ENCODE measurements around the gene SAP30BP. TPM values are rescaled to one million over a fixed set of nuclear protein-coding genes. Genes with fewer than 3 reads are reported as not detected.
A peak's percentile ranks its signal among the peaks of the same experiment; 100 is the strongest.

The SAP30BP gene
- total RNA-seq, 4 donors from 2014 or later: 67.0 to 104 (median 86.3) TPM

DNA sequence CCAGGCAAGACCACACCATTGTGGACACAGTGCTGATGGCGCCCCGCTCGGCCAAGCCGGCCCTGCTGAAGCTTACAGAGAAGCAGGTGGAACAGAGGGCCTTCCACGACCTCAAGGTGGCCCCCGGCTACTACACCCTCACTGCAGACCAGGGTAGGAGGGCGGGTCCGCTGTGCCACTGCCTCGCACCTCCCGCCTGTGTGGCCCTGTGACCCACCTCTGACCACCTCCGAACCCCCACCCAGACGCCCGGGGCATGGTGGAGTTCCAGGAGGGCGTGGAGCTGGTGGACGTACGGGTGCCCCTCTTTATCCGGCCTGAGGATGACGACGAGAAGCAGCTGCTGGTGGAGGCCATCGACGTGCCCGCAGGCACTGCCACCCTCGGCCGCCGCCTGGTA is 75.2 kb downstream of the SAP30BP start:
- Histone ChIP-seq H3K9me3 (no peaks in the 10 kb centered on the region), H3K4me3 (no peak overlapping the region), H3K36me3 (peaks cover 78% of the 10 kb centered on the region), H3K27ac (no peak overlapping the region), H3K4me1 (peaks cover 2% of the 10 kb centered on the region), H3K27me3 (no peaks in the 10 kb centered on the region)
- peak in 1 of 2 donors; percentile 66 for DNase-seq (ENCODE audit: low spot score in 2 of 2)
- WGBS: 94% methylated on average over 12 of the region's 25 CpGs
- TF ChIP-seq EP300 (IDR thresholded peaks at IDR 0.05) (no peak), POLR2A (IDR thresholded peaks at IDR 0.05) (no peak), POLR2AphosphoS5 (IDR thresholded peaks at IDR 0.05) (no peak)
- TF ChIP-seq, protein P1, sequence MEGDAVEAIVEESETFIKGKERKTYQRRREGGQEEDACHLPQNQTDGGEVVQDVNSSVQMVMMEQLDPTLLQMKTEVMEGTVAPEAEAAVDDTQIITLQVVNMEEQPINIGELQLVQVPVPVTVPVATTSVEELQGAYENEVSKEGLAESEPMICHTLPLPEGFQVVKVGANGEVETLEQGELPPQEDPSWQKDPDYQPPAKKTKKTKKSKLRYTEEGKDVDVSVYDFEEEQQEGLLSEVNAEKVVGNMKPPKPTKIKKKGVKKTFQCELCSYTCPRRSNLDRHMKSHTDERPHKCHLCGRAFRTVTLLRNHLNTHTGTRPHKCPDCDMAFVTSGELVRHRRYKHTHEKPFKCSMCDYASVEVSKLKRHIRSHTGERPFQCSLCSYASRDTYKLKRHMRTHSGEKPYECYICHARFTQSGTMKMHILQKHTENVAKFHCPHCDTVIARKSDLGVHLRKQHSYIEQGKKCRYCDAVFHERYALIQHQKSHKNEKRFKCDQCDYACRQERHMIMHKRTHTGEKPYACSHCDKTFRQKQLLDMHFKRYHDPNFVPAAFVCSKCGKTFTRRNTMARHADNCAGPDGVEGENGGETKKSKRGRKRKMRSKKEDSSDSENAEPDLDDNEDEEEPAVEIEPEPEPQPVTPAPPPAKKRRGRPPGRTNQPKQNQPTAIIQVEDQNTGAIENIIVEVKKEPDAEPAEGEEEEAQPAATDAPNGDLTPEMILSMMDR (IDR thresholded peaks at IDR 0.05): no peak

GRCh38 chr17:75743625-75744206 is 76.6 kb downstream of the SAP30BP start:
- Histone ChIP-seq H3K27ac (no peak overlapping the region), H3K27me3 (no peaks in the 10 kb centered on the region), H3K4me1 (peaks cover 5% of the 10 kb centered on the region), H3K4me3 (no peak overlapping the region), H3K36me3 (peaks cover 75% of the 10 kb centered on the region), H3K9me3 (no peaks in the 10 kb centered on the region)
- TF ChIP-seq POLR2A (IDR thresholded peaks at IDR 0.05): no peak
- TF ChIP-seq EP300 (IDR thresholded peaks at IDR 0.05): no peak
- TF ChIP-seq, protein P1 (IDR thresholded peaks at IDR 0.05): no peak
- no peak for TF ChIP-seq POLR2AphosphoS5 (IDR thresholded peaks at IDR 0.05)
- 97% methylated on average over 11 of the region's 25 CpGs for WGBS
- no peak for DNase-seq (ENCODE audit: low spot score in 2 of 2)

GRCh38 chr17:75748706-75749105 is 81.6 kb downstream of the SAP30BP start:
- WGBS: 77% methylated on average over 7 of the region's 9 CpGs
- TF ChIP-seq EP300 (IDR thresholded peaks at IDR 0.05): no peak
- TF ChIP-seq POLR2A (IDR thresholded peaks at IDR 0.05): no peak
- TF ChIP-seq POLR2AphosphoS5 (IDR thresholded peaks at IDR 0.05): no peak
- TF ChIP-seq, protein P1 (IDR thresholded peaks at IDR 0.05): no peak
- H3K27ac ChIP-seq: no peak overlapping the region
- peaks cover 77% of the 10 kb centered on the region for H3K36me3 ChIP-seq
- no peak overlapping the region for H3K4me3 ChIP-seq
- H3K27me3 ChIP-seq: no peaks in the 10 kb centered on the region
- H3K9me3 ChIP-seq: no peaks in the 10 kb centered on the region
- no peak for DNase-seq (ENCODE audit: low spot score in 2 of 2)
- peaks cover 30% of the 10 kb centered on the region for H3K4me1 ChIP-seq

GRCh38 chr17:75749545-75750389 is 82.6 kb downstream of the SAP30BP start:
- no peak overlapping the region for H3K4me3 ChIP-seq
- TF ChIP-seq, protein P1 (IDR thresholded peaks at IDR 0.05): peak; percentile 86 to 87
- TF ChIP-seq POLR2A (IDR thresholded peaks at IDR 0.05): no peak
- H3K27me3 ChIP-seq: no peaks in the 10 kb centered on the region
- peaks cover 78% of the 10 kb centered on the region for H3K36me3 ChIP-seq
- peaks cover 40% of the 10 kb centered on the region for H3K4me1 ChIP-seq
- H3K9me3 ChIP-seq: no peaks in the 10 kb centered on the region
- 40% methylated on average over 8 of the region's 20 CpGs for WGBS
- peak overlapping the region; percentile 4 for H3K27ac ChIP-seq
- DNase-seq (ENCODE audit: low spot score in 2 of 2): peak; percentile 94 to 95

- no peak for TF ChIP-seq POLR2A (IDR thresholded peaks at IDR 0.05)
- TF ChIP-seq, protein P1 (IDR thresholded peaks at IDR 0.05): no peak
- no peak for TF ChIP-seq EP300 (IDR thresholded peaks at IDR 0.05)
- no peak for TF ChIP-seq POLR2AphosphoS5 (IDR thresholded peaks at IDR 0.05)
- H3K36me3 ChIP-seq: peaks cover 73% of the 10 kb centered on the region
- H3K27me3 ChIP-seq: no peaks in the 10 kb centered on the region
- H3K9me3 ChIP-seq: no peaks in the 10 kb centered on the region
- 85% methylated on average over 16 of the region's 23 CpGs for WGBS
- no peak overlapping the region for H3K27ac ChIP-seq
- no peak overlapping the region for H3K4me3 ChIP-seq
- peak in 1 of 2 donors; percentile 68 for DNase-seq (ENCODE audit: low spot score in 2 of 2)
- H3K4me1 ChIP-seq: peaks cover 51% of the 10 kb centered on the region
Observed at GRCh38 chr17:75750661-75751423, 83.7 kb downstream of the SAP30BP start.

All from suprapubic skin (tissue), 4 donors.